ES-I3 (cell line): ENCODE data around the gene POM121L12.

Experiments used
- H3K36me3 ChIP-seq: 2 replicates; pipeline ENCODE4 v1.6.1; 2013; ENCODE audit warnings: mild to moderate bottlenecking, low read length, control low read depth, moderate library complexity; ENCODE audit not compliant: insufficient read depth
- H3K4me1 ChIP-seq: 2 replicates; pipeline ENCODE4 v1.6.1; 2013; ENCODE audit warnings: mild to moderate bottlenecking, control low read depth, low read length; ENCODE audit not compliant: insufficient read depth
- H3K9ac ChIP-seq: 2 replicates; pipeline ENCODE4 v1.6.1; 2013; ENCODE audit warnings: low read depth, mild to moderate bottlenecking, low read length, moderate library complexity
- H3K9me3 ChIP-seq: 2 replicates; pipeline ENCODE4 v1.6.1; 2013; ENCODE audit warnings: mild to moderate bottlenecking, low read length, moderate library complexity; ENCODE audit not compliant: control insufficient read depth, insufficient read depth

POM121L12 gene

GRCh38 chr7:53035499-53036412, at the start of gene POM121L12:
TSS of gene POM121L12 (plus strand) at chr7:53035633. CDS start at chr7:53035672, 39 bp downstream.
- no peaks in the 10 kb centered on the region for H3K9me3 ChIP-seq
- H3K4me1 ChIP-seq = no peaks in the 10 kb centered on the region
- no peak within 1 kb of the TSS for H3K9ac ChIP-seq
- no peaks in the 10 kb centered on the region for H3K36me3 ChIP-seq

- Histone ChIP-seq H3K9ac (no peak overlapping the region), H3K36me3 (no peaks in the 10 kb centered on the region), H3K4me1 (no peaks in the 10 kb centered on the region), H3K9me3 (no peaks in the 10 kb centered on the region)
Measured at GRCh38 chr7:52992001-52992400, 43.4 kb upstream of the POM121L12 start.

- Histone ChIP-seq H3K4me1 (no peaks in the 10 kb centered on the region), H3K9me3 (no peaks in the 10 kb centered on the region), H3K36me3 (no peaks in the 10 kb centered on the region), H3K9ac (no peak overlapping the region)
Measured at GRCh38 chr7:52992479-52993162, 42.8 kb upstream of the POM121L12 start.

GRCh38 chr7:52995676-52996075, 39.8 kb upstream of the POM121L12 start:
- H3K36me3 ChIP-seq = no peaks in the 10 kb centered on the region
- H3K9ac ChIP-seq = no peak overlapping the region
- no peaks in the 10 kb centered on the region for H3K9me3 ChIP-seq
- H3K4me1 ChIP-seq = no peaks in the 10 kb centered on the region

GRCh38 chr7:53001221-53001620, 34.2 kb upstream of the POM121L12 start:
- H3K36me3 ChIP-seq = no peaks in the 10 kb centered on the region
- no peaks in the 10 kb centered on the region for H3K4me1 ChIP-seq
- H3K9me3 ChIP-seq = no peaks in the 10 kb centered on the region
- no peak overlapping the region for H3K9ac ChIP-seq

GRCh38 chr7:53002389-53002788, 33.0 kb upstream of the POM121L12 start:
- H3K4me1 ChIP-seq = no peaks in the 10 kb centered on the region
- H3K9ac ChIP-seq = no peak overlapping the region
- H3K36me3 ChIP-seq = no peaks in the 10 kb centered on the region
- no peaks in the 10 kb centered on the region; the same call in 1 of the 2 replicates for H3K9me3 ChIP-seq

GRCh38 chr7:53003653-53004445, 31.6 kb upstream of the POM121L12 start:
- no peaks in the 10 kb centered on the region; the same call in none of the 2 replicates for H3K9me3 ChIP-seq
- H3K36me3 ChIP-seq = no peaks in the 10 kb centered on the region
- H3K9ac ChIP-seq = no peak overlapping the region
- H3K4me1 ChIP-seq = no peaks in the 10 kb centered on the region

GRCh38 chr7:53013925-53014324, 21.5 kb upstream of the POM121L12 start:
- Histone ChIP-seq H3K4me1 (peaks cover 2% of the 10 kb centered on the region; the same call in 1 of the 2 replicates), H3K9ac (no peak overlapping the region), H3K36me3 (no peaks in the 10 kb centered on the region), H3K9me3 (no peaks in the 10 kb centered on the region; the same call in 1 of the 2 replicates)

- Histone ChIP-seq H3K9me3 (no peaks in the 10 kb centered on the region; the same call in 1 of the 2 replicates), H3K36me3 (no peaks in the 10 kb centered on the region), H3K4me1 (peaks cover 2% of the 10 kb centered on the region; the same call in 1 of the 2 replicates), H3K9ac (no peak overlapping the region)
Measured at GRCh38 chr7:53015463-53015862, 20.0 kb upstream of the POM121L12 start.

- H3K4me1 ChIP-seq = no peaks in the 10 kb centered on the region
- no peaks in the 10 kb centered on the region for H3K36me3 ChIP-seq
- no peak overlapping the region for H3K9ac ChIP-seq
- no peaks in the 10 kb centered on the region for H3K9me3 ChIP-seq
Measured at GRCh38 chr7:53022893-53023292, 12.5 kb upstream of the POM121L12 start.

GRCh38 chr7:53048638-53049037, 13.2 kb downstream of the POM121L12 start:
- no peaks in the 10 kb centered on the region for H3K4me1 ChIP-seq
- no peaks in the 10 kb centered on the region for H3K9me3 ChIP-seq
- H3K36me3 ChIP-seq = no peaks in the 10 kb centered on the region
- no peak overlapping the region for H3K9ac ChIP-seq

GRCh38 chr7:53050433-53050832, 15.0 kb downstream of the POM121L12 start:
- Histone ChIP-seq H3K4me1 (no peaks in the 10 kb centered on the region), H3K9ac (no peak overlapping the region), H3K9me3 (no peaks in the 10 kb centered on the region), H3K36me3 (no peaks in the 10 kb centered on the region)

GRCh38 chr7:53059591-53059990, 24.2 kb downstream of the POM121L12 start:
- Histone ChIP-seq H3K9ac (no peak overlapping the region), H3K9me3 (peaks cover 3% of the 10 kb centered on the region; the same call in 1 of the 2 replicates), H3K36me3 (no peaks in the 10 kb centered on the region)

GRCh38 chr7:53060066-53060465, 24.6 kb downstream of the POM121L12 start:
- Histone ChIP-seq H3K9me3 (peaks cover 3% of the 10 kb centered on the region; the same call in 1 of the 2 replicates), H3K36me3 (no peaks in the 10 kb centered on the region), H3K4me1 (no peaks in the 10 kb centered on the region), H3K9ac (no peak overlapping the region)

More at GRCh38 chr7:53059591-53059990, 24.2 kb downstream of the POM121L12 start:
- no peaks in the 10 kb centered on the region for H3K4me1 ChIP-seq
